Ovary (tissue), 3 donors: ENCODE measurements around the gene MEG3.

ENCODE experiments used
- CTCF ChIP-seq, 3 donors: fragments of 450-650 bp in 2 of 3; fragments of 200-600 bp in 1 of 3; IDR thresholded peaks; one replicate each; pipeline versions ENCODE4 v1.5.1 to v1.8.0; 2016 to 2022; ENCODE audit warnings: antibody characterized with exemption in 3 of 3, mild to moderate bottlenecking in 1 of 3
- EP300 ChIP-seq: sonication (generic); formaldehyde crosslinking; IDR thresholded peaks from one replicate; pipeline ENCODE4 v1.6.1; 2017; ENCODE audit warnings: antibody characterized with exemption
- POLR2A ChIP-seq: fragments of 450-650 bp; IDR thresholded peaks from one replicate; pipeline ENCODE4 v1.6.1; 2017; ENCODE audit warnings: antibody characterized with exemption, mild to moderate bottlenecking, moderate library complexity
- donor health status: DM: no; HTN: no; CAD: no.

GRCh38 chr14:100864960-100865681 lies 39.2 kb downstream of the MEG3 start:
- TF ChIP-seq POLR2A (no peak), CTCF (IDR thresholded peaks at IDR 0.05) (no peak), EP300 (peak; percentile 13)
